ENCODE measurements around the gene CCL8.

GRCh38 chr17:34356194-34356593, 37.0 kb downstream of the CCL8 start, which contains the start of gene CCL13:
- TF ChIP-seq POLR2AphosphoS5 (IDR thresholded peaks at IDR 0.05) (no peak), CTCF (IDR thresholded peaks at IDR 0.05) (no peak), POLR2A (IDR thresholded peaks at IDR 0.05) (no peak)
